Stimulated activated CD8-positive, alpha-beta memory T cell treated with anti-CD3 and anti-CD28 coated beads, Interleukin-7, amount 100 ng/mL, for 4 hours (primary cell): ENCODE measurements around the gene IFITM10.

Source experiments
- DNase-seq, 2 donors: peaks; one replicate each; pipeline ENCODE4 v3.0.0-alpha.2; 2020; ENCODE audit warnings: low read depth in 2 of 2

IFITM10 gene

GRCh38 chr11:1752907-1753228 lies 2.5 kb upstream of the IFITM10 start:
- no peak for DNase-seq

- no peak for DNase-seq
Measured at GRCh38 chr11:1751999-1752906, 1.9 kb upstream of the IFITM10 start.

- DNase-seq, result no peak
Measured at GRCh38 chr11:1751531-1751921, 1.1 kb upstream of the IFITM10 start.

- no peak for DNase-seq
Measured at GRCh38 chr11:1750840-1751530, 590 bp upstream of the IFITM10 start.

GRCh38 chr11:1749395-1750351 lies 722 bp downstream of the IFITM10 start:
- no peak for DNase-seq

- DNase-seq, result peak in 1 of 2 donors; percentile 32
Measured at GRCh38 chr11:1748636-1749394, 1.6 kb downstream of the IFITM10 start.

GRCh38 chr11:1747753-1748635 lies 2.4 kb downstream of the IFITM10 start:
- no peak for DNase-seq

GRCh38 chr11:1746956-1747752 lies 3.2 kb downstream of the IFITM10 start:
- DNase-seq, result no peak

GRCh38 chr11:1746511-1746931 lies 3.9 kb downstream of the IFITM10 start:
- DNase-seq, result no peak

- no peak for DNase-seq
Measured at GRCh38 chr11:1745701-1746320, 4.6 kb downstream of the IFITM10 start.

- no peak for DNase-seq
Measured at GRCh38 chr11:1744891-1745700, 5.3 kb downstream of the IFITM10 start.

- no peak for DNase-seq
Measured at GRCh38 chr11:1744137-1744886, 6.1 kb downstream of the IFITM10 start.

- no peak for DNase-seq
Measured at GRCh38 chr11:1743585-1744136, 6.7 kb downstream of the IFITM10 start.

- DNase-seq, result no peak
Measured at GRCh38 chr11:1742869-1743584, 7.4 kb downstream of the IFITM10 start.

- DNase-seq, result no peak
Measured at GRCh38 chr11:1742371-1742770, 8.0 kb downstream of the IFITM10 start.

- no peak for DNase-seq
Measured at GRCh38 chr11:1741741-1742140, 8.7 kb downstream of the IFITM10 start.
